Thymus (tissue), 11 donors: ENCODE measurements around the gene CIART. TPM values are rescaled to one million over a fixed set of nuclear protein-coding genes. Genes with fewer than 3 reads are reported as not detected.

Experiments used
- DNase-seq, 9 donors: peaks; one replicate each; pipeline ENCODE4 v3.0.0-alpha.2; 2013; ENCODE audit warnings: low spot score in 9 of 9, low read depth in 6 of 9, missing footprints in 1 of 9
- H3K27ac ChIP-seq, 2 donors: one replicate each; pipeline ENCODE4 v1.5.1; 2013; ENCODE audit warnings: control low read depth in 1 of 2, low read depth in 1 of 2, low read length in 1 of 2, mild to moderate bottlenecking in 1 of 2, moderate library complexity in 1 of 2
- H3K27me3 ChIP-seq, 2 donors: one replicate each; pipeline ENCODE4 v1.5.1; 2013; ENCODE audit warnings: low read length in 1 of 2; ENCODE audit not compliant: control insufficient read depth in 2 of 2, insufficient read depth in 1 of 2
- H3K36me3 ChIP-seq, 2 donors: one replicate each; pipeline ENCODE4 v1.5.1; 2013; ENCODE audit warnings: low read length in 1 of 2, mild to moderate bottlenecking in 1 of 2, moderate library complexity in 1 of 2; ENCODE audit not compliant: control insufficient read depth in 2 of 2, insufficient read depth in 2 of 2
- H3K4me1 ChIP-seq, 2 donors: one replicate each; pipeline ENCODE4 v1.5.1; 2013; ENCODE audit warnings: low read length in 2 of 2; ENCODE audit not compliant: control insufficient read depth in 2 of 2, insufficient read depth in 2 of 2
- H3K4me3 ChIP-seq, 2 donors: one replicate each; pipeline ENCODE4 v1.5.1; 2013; ENCODE audit warnings: low read length in 2 of 2, control low read depth in 1 of 2, mild to moderate bottlenecking in 1 of 2
- H3K9me3 ChIP-seq, 2 donors: one replicate each; pipeline ENCODE4 v1.5.1; 2013; ENCODE audit warnings: low read length in 1 of 2, mild to moderate bottlenecking in 1 of 2; ENCODE audit not compliant: control insufficient read depth in 2 of 2, insufficient read depth in 1 of 2
- WGBS: extraction: QIAGEN DNeasy Blood & Tissue Kit; methylation state at CpG from one replicate; pipeline ENCODE4 v1.1.7; 2013; 5-methylcytosine and 5-hydroxymethylcytosine counted together
- polyA plus RNA-seq: library from polyadenylated mRNA; stranded (reverse); fragments of 200-250 nt; gene quantifications from one replicate; pipeline ENCODE4 v1.2.3, GENCODE V29; 2013
- total RNA-seq: library from RNA; stranded (reverse); fragments of 120-200 nt; gene quantifications from one replicate; pipeline ENCODE4 v1.2.4, GENCODE V29; 2013
- donor health status: healthy.

Gene CIART
- total and polyA plus RNA-seq, 2 donors = 3.1 to 3.4 TPM

GRCh38 chr1:150259758-150260669 lies 22.3 kb upstream of the CIART start:
- Histone ChIP-seq H3K27ac (no peak overlapping the region), H3K27me3 (peaks cover 7 to 54% of the 10 kb centered on the region in 2 donors), H3K36me3 (peaks cover 7% of the 10 kb centered on the region in 2 donors), H3K4me3 (no peak overlapping the region), H3K4me1 (peaks cover 0 to 18% of the 10 kb centered on the region in 2 donors), H3K9me3 (no peaks in the 10 kb centered on the region)
- no peak for DNase-seq
- WGBS = 62% methylated on average over 11 of the region's 11 CpGs

- H3K27me3 ChIP-seq = peaks cover 7 to 45% of the 10 kb centered on the region in 2 donors
- H3K36me3 ChIP-seq = peaks cover 21% of the 10 kb centered on the region in 2 donors
- H3K4me1 ChIP-seq = peaks cover 0 to 10% of the 10 kb centered on the region in 2 donors
- H3K4me3 ChIP-seq = no peak overlapping the region
- no peak for DNase-seq
- no peak overlapping the region for H3K27ac ChIP-seq
- no peaks in the 10 kb centered on the region for H3K9me3 ChIP-seq
- WGBS = 93% methylated on average over 6 of the region's 6 CpGs
Measured at GRCh38 chr1:150261367-150261766, 21.0 kb upstream of the CIART start.

GRCh38 chr1:150262388-150263320 lies 19.7 kb upstream of the CIART start:
- DNase-seq = no peak
- Histone ChIP-seq H3K36me3 (peaks cover 30% of the 10 kb centered on the region in 2 donors), H3K27me3 (peaks cover 4 to 32% of the 10 kb centered on the region in 2 donors), H3K27ac (no peak overlapping the region), H3K4me3 (no peak overlapping the region), H3K9me3 (no peaks in the 10 kb centered on the region), H3K4me1 (peaks cover 4 to 11% of the 10 kb centered on the region in 2 donors)
- 90% methylated on average over 6 of the region's 6 CpGs for WGBS

- no peak overlapping the region for H3K4me3 ChIP-seq
- peaks cover 4 to 23% of the 10 kb centered on the region in 2 donors for H3K27me3 ChIP-seq
- H3K36me3 ChIP-seq = peaks cover 30% of the 10 kb centered on the region in 2 donors
- no peak for DNase-seq
- H3K4me1 ChIP-seq = peaks cover 8 to 13% of the 10 kb centered on the region in 2 donors
- H3K27ac ChIP-seq = no peak overlapping the region
- WGBS = 96% methylated on average over 6 of the region's 6 CpGs
- H3K9me3 ChIP-seq = no peaks in the 10 kb centered on the region
Measured at GRCh38 chr1:150263549-150263948, 18.8 kb upstream of the CIART start.

GRCh38 chr1:150267896-150268295 lies 14.5 kb upstream of the CIART start:
- 54% methylated on average over 6 of the region's 6 CpGs for WGBS
- peak overlapping the region in 1 of 2 donors; percentile 86 for H3K27ac ChIP-seq
- H3K36me3 ChIP-seq = peaks cover 30% of the 10 kb centered on the region in 2 donors
- no peaks in the 10 kb centered on the region for H3K9me3 ChIP-seq
- H3K27me3 ChIP-seq = no peaks in the 10 kb centered on the region
- H3K4me3 ChIP-seq = peak overlapping the region; percentile 85 to 94
- peaks cover 8 to 26% of the 10 kb centered on the region in 2 donors for H3K4me1 ChIP-seq
- no peak for DNase-seq

GRCh38 chr1:150268340-150268704 lies 14.0 kb upstream of the CIART start:
- H3K36me3 ChIP-seq = peaks cover 30% of the 10 kb centered on the region in 2 donors
- H3K4me3 ChIP-seq = peak overlapping the region; percentile 85 to 94
- no peaks in the 10 kb centered on the region for H3K27me3 ChIP-seq
- no peaks in the 10 kb centered on the region for H3K9me3 ChIP-seq
- peak overlapping the region; percentile 75 to 86 for H3K27ac ChIP-seq
- WGBS = under 1% methylated on average over 21 of the region's 21 CpGs
- peak in 3 of 9 donors; percentile 13 to 36 (median 14) for DNase-seq
- peaks cover 8 to 27% of the 10 kb centered on the region in 2 donors for H3K4me1 ChIP-seq

GRCh38 chr1:150268705-150269403 lies 13.5 kb upstream of the CIART start, which contains the start of gene APH1A:
TSS of gene APH1A (minus strand) at chr1:150269016. CDS start at chr1:150268810, 206 bp downstream.
- Histone ChIP-seq H3K9me3 (no peaks in the 10 kb centered on the region), H3K36me3 (peaks cover 30% of the 10 kb centered on the region in 2 donors), H3K27me3 (no peaks in the 10 kb centered on the region), H3K4me1 (peaks cover 8 to 27% of the 10 kb centered on the region in 2 donors), H3K27ac (peak within 1 kb of the TSS; percentile 75 to 86), H3K4me3 (peak within 1 kb of the TSS; percentile 85 to 94)
- DNase-seq = peak; percentile 74 to 96 (median 91)
- under 1% methylated on average over 49 of the region's 49 CpGs for WGBS

- no peak for DNase-seq
- H3K4me3 ChIP-seq = peak overlapping the region; percentile 85 to 94
- H3K27me3 ChIP-seq = no peaks in the 10 kb centered on the region
- H3K36me3 ChIP-seq = peaks cover 28 to 29% of the 10 kb centered on the region in 2 donors
- H3K4me1 ChIP-seq = peaks cover 8 to 27% of the 10 kb centered on the region in 2 donors
- WGBS = 23% methylated on average over 10 of the region's 10 CpGs
- H3K9me3 ChIP-seq = no peaks in the 10 kb centered on the region
- H3K27ac ChIP-seq = peak overlapping the region in 1 of 2 donors; percentile 75
Measured at GRCh38 chr1:150269451-150269850, 12.9 kb upstream of the CIART start.
